ENCODE data around the gene KIAA1586.

The KIAA1586 gene

GRCh38 chr6:57074383-57074782 is 27.9 kb downstream of the KIAA1586 start:
- DNase-seq (ENCODE audit: low read depth): no peak
- H3K4me3 ChIP-seq (ENCODE audit: low read depth, low read length): no peak overlapping the region
- TF ChIP-seq, protein P1, sequence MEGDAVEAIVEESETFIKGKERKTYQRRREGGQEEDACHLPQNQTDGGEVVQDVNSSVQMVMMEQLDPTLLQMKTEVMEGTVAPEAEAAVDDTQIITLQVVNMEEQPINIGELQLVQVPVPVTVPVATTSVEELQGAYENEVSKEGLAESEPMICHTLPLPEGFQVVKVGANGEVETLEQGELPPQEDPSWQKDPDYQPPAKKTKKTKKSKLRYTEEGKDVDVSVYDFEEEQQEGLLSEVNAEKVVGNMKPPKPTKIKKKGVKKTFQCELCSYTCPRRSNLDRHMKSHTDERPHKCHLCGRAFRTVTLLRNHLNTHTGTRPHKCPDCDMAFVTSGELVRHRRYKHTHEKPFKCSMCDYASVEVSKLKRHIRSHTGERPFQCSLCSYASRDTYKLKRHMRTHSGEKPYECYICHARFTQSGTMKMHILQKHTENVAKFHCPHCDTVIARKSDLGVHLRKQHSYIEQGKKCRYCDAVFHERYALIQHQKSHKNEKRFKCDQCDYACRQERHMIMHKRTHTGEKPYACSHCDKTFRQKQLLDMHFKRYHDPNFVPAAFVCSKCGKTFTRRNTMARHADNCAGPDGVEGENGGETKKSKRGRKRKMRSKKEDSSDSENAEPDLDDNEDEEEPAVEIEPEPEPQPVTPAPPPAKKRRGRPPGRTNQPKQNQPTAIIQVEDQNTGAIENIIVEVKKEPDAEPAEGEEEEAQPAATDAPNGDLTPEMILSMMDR (IDR thresholded peaks at IDR 0.05; ENCODE audit: control insufficient read depth, extremely low read depth, insufficient read depth): no peak

GRCh38 chr6:57075092-57075491 is 28.6 kb downstream of the KIAA1586 start:
- TF ChIP-seq, protein P1 (IDR thresholded peaks at IDR 0.05; ENCODE audit: control insufficient read depth, extremely low read depth, insufficient read depth): no peak
- no peak overlapping the region for H3K4me3 ChIP-seq (ENCODE audit: low read depth, low read length)
- DNase-seq (ENCODE audit: low read depth): no peak

DNA sequence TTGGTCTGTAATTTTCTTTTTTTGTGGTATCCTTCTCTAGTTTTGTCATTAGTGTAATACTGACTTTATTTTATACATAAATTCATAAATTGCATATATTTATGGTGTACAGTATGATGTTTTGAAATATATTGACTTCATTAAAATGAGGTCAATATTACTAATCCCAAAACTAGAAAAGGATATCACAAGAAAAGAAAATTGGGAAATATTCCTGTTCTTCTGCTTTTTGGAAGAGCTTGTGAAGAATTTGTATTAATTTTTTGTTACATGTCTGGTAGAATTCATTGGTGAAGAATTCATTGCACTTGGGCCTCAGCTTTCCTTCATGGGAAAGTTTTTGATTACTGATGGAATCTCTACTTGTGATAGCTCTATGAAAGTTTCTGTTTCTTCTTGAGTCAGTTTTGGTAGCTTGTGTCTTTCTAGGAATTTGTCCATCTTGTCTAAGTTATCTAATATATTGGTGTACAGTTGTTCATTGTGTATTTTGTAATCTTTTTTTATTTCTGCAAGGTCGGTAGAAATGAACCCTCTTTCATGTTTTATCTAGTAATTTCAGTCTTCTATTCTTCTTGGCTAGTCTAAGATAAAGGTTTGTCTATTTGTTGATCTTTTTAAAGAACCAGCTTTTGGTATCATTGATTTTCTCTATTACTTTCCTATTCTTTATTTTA is 32.2 kb downstream of the KIAA1586 start:
- TF ChIP-seq, protein P1 (IDR thresholded peaks at IDR 0.05; ENCODE audit: control insufficient read depth, extremely low read depth, insufficient read depth): no peak
- no peak overlapping the region for H3K4me3 ChIP-seq (ENCODE audit: low read depth, low read length)
- DNase-seq (ENCODE audit: low read depth): no peak

DNA sequence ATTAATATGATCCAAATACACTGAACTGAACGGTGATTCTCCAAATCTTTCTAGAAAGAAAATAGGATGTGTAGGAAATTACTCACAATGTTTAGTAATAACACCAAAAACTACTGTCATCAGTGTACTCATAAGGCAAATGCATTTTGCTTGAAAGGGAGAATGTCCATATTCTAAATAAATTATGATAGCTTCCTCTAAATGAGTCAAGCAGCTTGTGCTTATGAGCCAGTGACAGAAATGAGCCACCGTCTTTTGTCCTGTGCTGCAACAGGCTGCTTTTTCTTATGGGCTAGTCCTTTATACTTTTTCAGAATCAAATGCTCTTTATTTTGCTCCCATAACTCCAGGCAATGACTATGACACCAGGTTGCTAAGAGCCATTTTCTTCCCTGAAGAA is 39.0 kb downstream of the KIAA1586 start:
- no peak for DNase-seq (ENCODE audit: low read depth)
- TF ChIP-seq, protein P1 (IDR thresholded peaks at IDR 0.05; ENCODE audit: control insufficient read depth, extremely low read depth, insufficient read depth): no peak
- H3K4me3 ChIP-seq (ENCODE audit: low read depth, low read length): no peak overlapping the region

- H3K4me3 ChIP-seq (ENCODE audit: low read depth, low read length): no peak overlapping the region
- TF ChIP-seq, protein P1 (IDR thresholded peaks at IDR 0.05; ENCODE audit: control insufficient read depth, extremely low read depth, insufficient read depth): no peak
- no peak for DNase-seq (ENCODE audit: low read depth)
Observed at GRCh38 chr6:57086843-57087242, 40.4 kb downstream of the KIAA1586 start.

DNA sequence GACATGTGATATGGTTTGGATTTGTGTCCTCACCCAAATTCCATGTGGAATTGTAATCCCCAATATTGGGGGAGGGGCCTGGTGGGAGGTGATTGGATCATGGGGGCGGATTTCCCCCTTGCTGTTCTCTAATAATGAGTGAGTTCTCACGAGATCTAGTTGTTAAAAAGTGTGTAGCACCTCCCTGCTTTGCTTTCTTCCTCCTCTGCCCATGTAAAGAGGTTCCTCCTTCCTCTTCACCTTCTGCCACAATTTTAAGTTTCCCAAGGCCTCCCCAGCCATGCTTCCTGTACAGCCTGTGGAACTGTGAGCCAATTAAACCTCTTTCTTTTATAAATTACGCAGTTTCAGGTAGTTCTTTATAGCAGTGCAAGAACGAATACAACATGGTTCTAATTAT is 41.4 kb downstream of the KIAA1586 start:
- TF ChIP-seq, protein P1 (IDR thresholded peaks at IDR 0.05; ENCODE audit: control insufficient read depth, extremely low read depth, insufficient read depth): no peak
- H3K4me3 ChIP-seq (ENCODE audit: low read depth, low read length): no peak overlapping the region
- DNase-seq (ENCODE audit: low read depth): no peak

DNA sequence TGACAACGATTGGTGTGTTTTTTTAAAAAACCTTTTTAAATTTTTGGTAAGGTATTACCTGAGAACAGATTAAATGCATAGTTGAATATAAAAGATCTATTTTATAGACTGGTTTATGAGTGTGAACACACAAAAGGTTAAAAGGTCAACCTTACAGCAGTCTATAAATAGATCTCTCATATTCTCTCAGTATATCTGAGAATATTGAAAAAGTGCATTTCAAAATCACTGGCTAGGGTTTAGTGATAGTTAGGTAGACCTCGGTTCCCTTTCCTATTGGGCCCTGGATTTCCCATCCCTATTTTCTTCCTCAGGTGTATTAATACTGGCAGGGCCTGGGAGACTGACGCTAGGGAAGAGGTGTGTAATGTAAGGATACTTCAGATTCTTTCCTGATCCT is 42.8 kb downstream of the KIAA1586 start:
- TF ChIP-seq, protein P1 (IDR thresholded peaks at IDR 0.05; ENCODE audit: control insufficient read depth, extremely low read depth, insufficient read depth): no peak
- DNase-seq (ENCODE audit: low read depth): no peak
- peak overlapping the region; percentile 59 for H3K4me3 ChIP-seq (ENCODE audit: low read depth, low read length)
